SK-N-SH (cell line): Measurements from ENCODE around the gene MLC1. TPM values are rescaled to one million over a fixed set of nuclear protein-coding genes. Genes with fewer than 3 reads are reported as not detected.

Source experiments
- CTCF ChIA-PET: fragments of 300-600, 350-600 bp; formaldehyde crosslinking; extraction: SDS; loops from one replicate; lab custom pipeline; 2021; lab: Yijun Ruan, JAX
- POLR2A ChIA-PET: fragments of 350-600 bp; sonication (Branson Sonifier 250); formaldehyde crosslinking; extraction: SDS; loops from one replicate; lab custom pipeline; 2020; ENCODE audit warnings: antibody characterized with exemption, inconsistent platforms; lab: Yijun Ruan, JAX
- DNase-seq: peaks from one replicate; pipeline ENCODE4 v3.0.0; 2012
- H2AFZ ChIP-seq: fragments of 200-600 bp; sonication (generic); 2 replicates; pipeline ENCODE4 v1.8.1; 2016; ENCODE audit warnings: antibody characterized with exemption, mild to moderate bottlenecking, low read depth
- H3F3A ChIP-seq: fragments of 200-600 bp; sonication (generic); replicated peaks from 2 replicates; pipeline ENCODE3; 2016; ENCODE audit warnings: antibody characterized with exemption, mild to moderate bottlenecking; ENCODE audit not compliant: insufficient read depth
- H3K27ac ChIP-seq, 2 experiments: fragments of 200-500 bp in 1 of 2; fragments of 200-600 bp in 1 of 2; sonication (Bioruptor generic) in 1 of 2; sonication (generic), shearing (Covaris generic) in 1 of 2; 2 replicates each; pipeline versions ENCODE4 v1.5.1 to v1.6.1; 2014 to 2016; ENCODE audit warnings: low read depth in 2 of 2, inconsistent platforms in 1 of 2, low read length in 1 of 2, mild to moderate bottlenecking in 1 of 2, mixed read lengths in 1 of 2
- H3K27me3 ChIP-seq: fragments of 200-600 bp; sonication (generic), shearing (Covaris generic); 2 replicates; pipeline ENCODE4 v1.6.1; 2016; ENCODE audit warnings: mixed run types; ENCODE audit not compliant: insufficient read depth
- H3K36me3 ChIP-seq, 2 experiments: fragments of 200-500 bp in 1 of 2; fragments of 200-600 bp in 1 of 2; sonication (Bioruptor generic) in 1 of 2; sonication (generic) in 1 of 2; replicated peaks in 1 of 2; 2 replicates each; pipeline versions ENCODE3 to v1.5.1; 2014 to 2016; ENCODE audit warnings: low read length in 1 of 2, mild to moderate bottlenecking in 1 of 2; ENCODE audit not compliant: insufficient read depth in 2 of 2, control insufficient read depth in 1 of 2
- H3K4me1 ChIP-seq, 2 experiments: fragments of 200-500 bp in 1 of 2; fragments of 200-600 bp in 1 of 2; sonication (Bioruptor generic) in 1 of 2; sonication (generic), shearing (Covaris generic) in 1 of 2; 2 replicates each; pipeline versions ENCODE4 v1.5.1 to v1.6.1; 2014 to 2016; ENCODE audit warnings: low read depth in 1 of 2, low read length in 1 of 2, mixed run types in 1 of 2; ENCODE audit not compliant: insufficient read depth in 2 of 2, control insufficient read depth in 1 of 2
- H3K4me2 ChIP-seq: fragments of 200-600 bp; sonication (generic), shearing (Covaris generic); 2 replicates; pipeline ENCODE4 v1.6.1; 2017; ENCODE audit warnings: mixed run types
- H3K4me3 ChIP-seq, 2 experiments: fragments of 200-500 bp in 1 of 2; fragments of 200-600 bp in 1 of 2; sonication (Bioruptor generic) in 1 of 2; sonication (generic), shearing (Covaris generic) in 1 of 2; 2 replicates each; pipeline versions ENCODE4 v1.5.1 to v1.8.1; 2014 to 2016; ENCODE audit warnings: low read depth in 2 of 2, inconsistent platforms in 1 of 2, low read length in 1 of 2, mild to moderate bottlenecking in 1 of 2, mixed read lengths in 1 of 2, moderate library complexity in 1 of 2
- H3K79me2 ChIP-seq: fragments of 200-600 bp; sonication (generic); 2 replicates; pipeline ENCODE4 v1.8.1; 2017; ENCODE audit warnings: mild to moderate bottlenecking; ENCODE audit not compliant: insufficient read depth
- H3K9ac ChIP-seq: fragments of 200-600 bp; sonication (generic); 2 replicates; pipeline ENCODE4 v1.6.1; 2017; ENCODE audit warnings: mixed run types
- H3K9me2 ChIP-seq: fragments of 200-600 bp; sonication (generic); 2 replicates; pipeline ENCODE4 v1.6.1; 2017; ENCODE audit warnings: mixed run types
- H3K9me3 ChIP-seq: fragments of 200-600 bp; sonication (generic); 2 replicates; pipeline ENCODE4 v1.6.1; 2017; ENCODE audit warnings: mixed run types, mild to moderate bottlenecking, moderate library complexity
- H4K20me1 ChIP-seq: fragments of 200-600 bp; sonication (generic); 2 replicates; pipeline ENCODE4 v1.6.1; 2017; ENCODE audit warnings: mild to moderate bottlenecking, mixed run types; ENCODE audit not compliant: insufficient read depth
- CHD2 ChIP-seq: fragments of 150-350 bp; IDR thresholded peaks from 2 replicates; pipeline ENCODE4 v1.6.1; 2018; ENCODE audit warnings: low read length; ENCODE audit not compliant: partially characterized antibody
- CTCF ChIP-seq: fragments of 200-600 bp; sonication (generic); IDR thresholded peaks from 2 replicates; pipeline ENCODE4 v1.6.1; 2017; ENCODE audit warnings: antibody characterized with exemption, mild to moderate bottlenecking, moderate library complexity
- EP300 ChIP-seq, 2 experiments: IDR thresholded peaks; 2 replicates each; pipeline versions ENCODE4 v1.4.0 to v1.6.1; 2012; ENCODE audit warnings: borderline replicate concordance in 1 of 2, low read depth in 1 of 2, low read length in 1 of 2
- EZH2phosphoT487 ChIP-seq: fragments of 200-600 bp; sonication (generic); IDR thresholded peaks from 2 replicates; pipeline ENCODE4 v1.6.1; 2017; ENCODE audit warnings: low read depth, mixed run types, mild to moderate bottlenecking, antibody characterized with exemption, moderate library complexity, borderline replicate concordance
- FOXJ3 ChIP-seq: sonication (generic); formaldehyde crosslinking; IDR thresholded peaks from 2 replicates; pipeline ENCODE4 v1.5.1; 2020; ENCODE audit warnings: mild to moderate bottlenecking, missing genetic modification reagents
- IRF3 ChIP-seq: fragments of 150-350 bp; IDR thresholded peaks from 2 replicates; pipeline ENCODE4 v1.6.1; 2016; ENCODE audit warnings: mild to moderate bottlenecking, low read depth, low read length
- MAX ChIP-seq: IDR thresholded peaks from 2 replicates; pipeline ENCODE4 v1.4.0; 2012; ENCODE audit warnings: low read depth
- NFIC ChIP-seq: IDR thresholded peaks from 2 replicates; pipeline ENCODE4 v1.4.0; 2012; ENCODE audit warnings: borderline replicate concordance
- RAD21 ChIP-seq: IDR thresholded peaks from 2 replicates; pipeline ENCODE4 v1.6.1; 2012; ENCODE audit warnings: mild to moderate bottlenecking, low read length
- RCOR1 ChIP-seq: fragments of 150-350 bp; IDR thresholded peaks from 2 replicates; pipeline ENCODE4 v1.6.1; 2017; ENCODE audit warnings: antibody characterized with exemption, low read length
- REST ChIP-seq: IDR thresholded peaks from 2 replicates; pipeline ENCODE4 v1.6.1; 2012; ENCODE audit warnings: mild to moderate bottlenecking, low read depth, low read length, moderate library complexity
- SMC3 ChIP-seq: IDR thresholded peaks from 2 replicates; pipeline ENCODE4 v1.6.1; 2012; ENCODE audit warnings: low read depth, low read length, improper control_type of control experiment
- TAF1 ChIP-seq: IDR thresholded peaks from 2 replicates; pipeline ENCODE4 v1.6.1; 2012; ENCODE audit warnings: low read depth, mild to moderate bottlenecking, low read length, moderate library complexity, borderline replicate concordance
- TEAD4 ChIP-seq: IDR thresholded peaks from 2 replicates; pipeline ENCODE4 v1.4.0; 2012; ENCODE audit warnings: mild to moderate bottlenecking, borderline replicate concordance; ENCODE audit not compliant: insufficient read depth
- WGBS: methylation state at CpG from one replicate; pipeline ENCODE4 v1.1.6; 2017; ENCODE audit warnings: low lambda C conversion rate; 5-methylcytosine and 5-hydroxymethylcytosine counted together
- polyA plus RNA-seq, 3 experiments: library from polyadenylated mRNA; depleted of rRNA; stranded (reverse); fragments of >200 nt; gene quantifications; 2 replicates each; pipeline ENCODE4 v1.2.3, GENCODE V29; 2012

MLC1 gene
- polyA plus RNA-seq, 1 of the 3 experiments (the other 2 are of a cell fraction), result not detected

GRCh38 chr22:50111056-50111455 lies 25.8 kb upstream of the MLC1 start:
- H3K4me1 ChIP-seq, result peaks cover 10 to 24% of the 10 kb centered on the region in 2 experiments; a peak in 3 of 4 replicates
- DNase-seq, result no peak
- no peaks in the 10 kb centered on the region for H3K9me3 ChIP-seq
- H4K20me1 ChIP-seq, result no peaks in the 10 kb centered on the region
- no peak overlapping the region for H3K4me2 ChIP-seq
- TF ChIP-seq CTCF, result no peak
- TF ChIP-seq TEAD4, result no peak
- no peak for TF ChIP-seq EZH2phosphoT487
- no peak for TF ChIP-seq EP300 (IDR thresholded peaks at IDR 0.05; ENCODE audit: borderline replicate concordance in 1 of 2, low read depth in 1 of 2, low read length in 1 of 2)
- TF ChIP-seq, all 33 proteins: peak for 0
- no peaks in the 10 kb centered on the region for H3K36me3 ChIP-seq
- no peak overlapping the region for H3K27ac ChIP-seq
- ChIA-PET POLR2A (no interaction called here), CTCF (interaction anchor here (1.1 to 1.7 kb wide), 2 partner anchors 38 to 81 kb away, joined by 4 to 5 read pairs; no protein-coding TSS in a partner anchor)
- no peak overlapping the region for H2AFZ ChIP-seq
- no peaks in the 10 kb centered on the region for H3K79me2 ChIP-seq
- no peaks in the 10 kb centered on the region for H3K9me2 ChIP-seq
- WGBS, result 96% methylated on average over 1 of the region's 1 CpG
- no peaks in the 10 kb centered on the region for H3K27me3 ChIP-seq
- H3F3A ChIP-seq, result peaks cover 3% of the 10 kb centered on the region
- no peak overlapping the region for H3K9ac ChIP-seq
- no peak overlapping the region for H3K4me3 ChIP-seq

- no peak overlapping the region for H3K27ac ChIP-seq
- no peaks in the 10 kb centered on the region for H4K20me1 ChIP-seq
- H3K36me3 ChIP-seq, result no peaks in the 10 kb centered on the region
- ChIA-PET CTCF (no interaction called here), POLR2A (no interaction called here)
- no peak for DNase-seq
- no peak overlapping the region for H3K9ac ChIP-seq
- TF ChIP-seq REST (no peak), RCOR1 (no peak), MAX (no peak), IRF3 (no peak), EP300 (IDR thresholded peaks at IDR 0.05; ENCODE audit: borderline replicate concordance in 1 of 2, low read depth in 1 of 2, low read length in 1 of 2) (no peak), CHD2 (no peak), FOXJ3 (CRISPR knock-in tag) (no peak), NFIC (no peak), RAD21 (no peak), TAF1 (no peak), SMC3 (no peak)
- H3K4me2 ChIP-seq, result no peak overlapping the region
- H3K4me3 ChIP-seq, result no peak overlapping the region
- WGBS, result 77% methylated on average over 7 of the region's 9 CpGs
- no peaks in the 10 kb centered on the region for H3K9me3 ChIP-seq
- no peaks in the 10 kb centered on the region for H3K9me2 ChIP-seq
- no peaks in the 10 kb centered on the region for H3K27me3 ChIP-seq
- H3K4me1 ChIP-seq, result peaks cover 0 to 7% of the 10 kb centered on the region in 2 experiments; a peak in 1 of 4 replicates
- no peaks in the 10 kb centered on the region for H3K79me2 ChIP-seq
- H2AFZ ChIP-seq, result no peak overlapping the region
- no peaks in the 10 kb centered on the region for H3F3A ChIP-seq
Measured at GRCh38 chr22:50107529-50107928, 22.3 kb upstream of the MLC1 start.
